GM19328 (cell line): ENCODE measurements around the gene DLG1.
"Not testable (repeated sequence)": the region's sequence is repeated elsewhere in the genome, so short reads cannot be mapped to it uniquely, and the experiment has no call there.

Source experiments
- ATAC-seq: cut with Tn5 transposase; IDR thresholded peaks from one replicate; pipeline ENCODE4 v1.9.1; 2021; ENCODE audit warnings: mild to moderate bottlenecking, moderate library complexity; ENCODE audit not compliant: unreplicated experiment

Gene DLG1

DNA sequence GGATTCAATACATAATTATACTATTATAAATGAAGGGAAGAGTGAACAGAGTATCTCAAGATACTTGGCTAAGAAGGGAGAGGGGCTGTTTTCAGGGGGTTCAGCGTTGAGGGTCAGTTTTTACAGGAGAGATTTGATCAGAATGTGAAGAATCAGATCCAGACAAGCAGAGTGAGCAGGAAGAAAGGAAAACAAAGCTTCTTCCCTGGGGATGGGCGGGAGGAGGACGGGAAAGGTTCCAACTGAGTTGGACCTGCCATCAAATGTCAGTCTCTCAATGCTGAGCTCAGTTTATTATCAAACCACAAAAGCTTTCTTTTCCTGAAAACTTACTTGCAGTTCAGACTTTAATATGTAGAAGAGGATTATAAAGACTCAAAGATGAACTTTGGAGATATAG is 262.8 kb downstream of the DLG1 start:
- no peak for ATAC-seq

DNA sequence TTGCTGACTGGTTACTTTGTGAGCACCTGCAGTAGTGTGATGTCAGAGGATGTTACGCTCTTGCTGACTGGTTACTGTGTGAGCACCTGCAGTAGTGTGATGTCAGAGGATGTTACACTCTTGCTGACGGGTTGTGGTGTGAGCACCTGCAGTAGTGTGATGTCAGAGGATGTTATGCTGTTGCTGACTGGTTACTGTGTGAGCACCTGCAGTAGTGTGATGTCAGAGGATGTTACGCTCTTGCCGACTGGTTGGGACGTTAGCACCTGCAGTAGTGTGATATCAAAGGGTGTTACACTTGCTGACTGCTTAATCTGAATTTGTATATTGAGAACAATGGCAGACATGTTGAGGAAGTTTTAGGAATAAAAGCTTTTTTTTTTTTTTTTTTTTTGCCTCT is 263.6 kb downstream of the DLG1 start:
- ATAC-seq: not testable (repeated sequence)

DNA sequence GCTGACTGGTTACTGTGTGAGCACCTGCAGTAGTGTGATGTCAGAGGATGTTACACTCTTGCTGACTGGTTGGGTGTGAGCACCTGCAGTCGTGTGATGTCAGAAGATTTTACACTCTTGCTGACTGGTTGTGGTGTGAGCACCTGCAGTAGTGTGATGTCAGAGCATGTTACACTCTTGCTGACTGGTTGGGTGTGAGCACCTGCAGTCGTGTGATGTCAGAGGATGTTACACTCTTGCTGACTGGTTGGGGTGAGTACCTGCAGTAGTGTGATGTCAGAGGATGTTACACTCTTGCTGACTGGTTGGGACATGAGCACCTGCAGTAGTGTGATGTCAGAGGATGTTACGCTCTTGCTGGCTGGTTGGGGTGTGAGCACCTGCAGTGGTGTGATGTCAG is 264.6 kb downstream of the DLG1 start:
- ATAC-seq: not testable (repeated sequence)

DNA sequence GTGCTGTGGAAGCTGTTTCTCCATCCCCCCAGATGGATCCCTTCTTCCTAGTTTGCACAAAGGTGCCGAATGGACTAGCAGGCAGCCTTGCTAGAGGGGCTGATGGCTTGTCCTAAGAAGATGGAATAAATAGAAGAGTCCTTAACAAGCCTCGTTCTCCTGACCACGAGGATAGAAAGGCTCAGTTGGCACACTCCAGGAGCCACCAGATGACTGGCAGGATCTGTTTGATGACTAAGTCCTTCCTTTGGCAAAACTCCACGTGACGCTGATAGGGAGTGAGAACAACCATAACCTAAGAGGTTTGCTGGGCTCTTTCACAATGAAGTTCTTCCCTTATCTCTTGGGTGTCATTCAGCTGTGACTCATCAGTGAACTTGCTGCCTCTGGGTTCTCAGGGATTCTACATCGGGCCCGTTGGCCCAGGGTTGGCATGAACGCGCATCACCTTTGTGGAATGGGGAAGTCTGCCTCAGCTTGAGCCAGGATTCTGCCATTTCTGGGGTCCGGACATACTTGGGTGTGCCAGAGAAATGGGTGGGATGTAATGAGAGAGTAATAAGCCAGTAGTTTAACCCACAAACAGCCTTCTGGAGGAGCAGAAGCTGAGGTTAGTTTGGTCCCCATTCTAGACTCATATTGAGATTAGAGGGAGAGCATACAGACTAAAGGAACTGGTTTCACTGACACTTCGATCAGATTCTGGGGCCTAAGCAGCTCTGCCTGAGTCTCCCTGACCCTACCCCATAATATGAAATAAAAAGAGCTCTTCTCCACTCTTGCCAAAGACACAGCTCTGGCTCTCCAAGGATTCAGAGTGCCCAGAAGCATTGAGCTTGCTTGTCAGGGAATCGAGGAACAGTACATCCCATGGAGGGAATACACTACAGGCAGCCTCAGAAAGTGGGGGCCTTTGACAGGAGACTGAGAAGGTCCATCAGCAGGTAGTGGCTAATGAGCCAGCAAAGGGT is 266.8 kb downstream of the DLG1 start:
- no peak for ATAC-seq

DNA sequence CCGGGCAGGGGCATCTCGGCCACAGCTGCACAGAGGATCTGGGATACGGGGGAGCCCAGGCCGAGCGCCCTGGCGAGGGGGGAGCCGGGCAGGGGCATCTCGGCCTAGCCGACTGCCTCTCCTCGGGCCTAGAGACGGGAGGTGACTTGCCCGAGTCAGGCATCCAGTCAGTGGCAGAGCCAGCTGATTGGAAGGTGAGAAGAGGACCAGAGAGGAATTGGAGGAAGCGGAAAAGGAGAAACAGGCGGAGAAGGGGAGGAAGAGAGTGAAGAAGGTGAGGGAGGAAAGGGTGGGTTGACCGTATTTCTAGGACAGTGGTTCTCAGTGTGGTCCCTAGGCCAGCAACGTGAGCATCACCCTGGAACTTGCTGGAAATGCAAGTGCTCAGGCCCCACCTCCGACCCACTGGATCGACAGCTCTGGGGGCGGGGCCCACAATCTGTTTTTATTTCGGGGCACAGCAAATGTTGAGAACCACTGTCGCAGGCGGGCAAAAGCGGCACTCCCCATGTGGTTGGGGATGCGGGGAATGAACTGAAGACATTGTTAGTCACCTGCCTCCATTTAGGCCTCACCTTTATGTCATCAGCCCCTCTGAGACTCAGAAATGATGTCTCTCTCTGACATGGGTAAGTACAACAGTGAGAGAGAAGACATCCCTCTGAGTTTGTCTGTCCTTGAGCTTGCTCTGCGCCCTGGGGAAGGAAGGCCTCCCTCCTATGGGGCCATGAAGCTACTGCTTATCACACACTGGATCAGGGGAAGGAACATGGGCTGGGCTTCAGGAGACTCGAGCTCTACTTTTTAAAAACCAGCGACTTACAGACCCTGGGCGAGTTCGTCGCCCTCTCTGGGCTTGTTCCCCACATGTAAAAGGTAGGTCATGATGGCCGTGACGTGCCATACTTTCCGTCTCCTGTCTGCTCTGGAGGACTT is 267.8 kb downstream of the DLG1 start:
- no peak for ATAC-seq

DNA sequence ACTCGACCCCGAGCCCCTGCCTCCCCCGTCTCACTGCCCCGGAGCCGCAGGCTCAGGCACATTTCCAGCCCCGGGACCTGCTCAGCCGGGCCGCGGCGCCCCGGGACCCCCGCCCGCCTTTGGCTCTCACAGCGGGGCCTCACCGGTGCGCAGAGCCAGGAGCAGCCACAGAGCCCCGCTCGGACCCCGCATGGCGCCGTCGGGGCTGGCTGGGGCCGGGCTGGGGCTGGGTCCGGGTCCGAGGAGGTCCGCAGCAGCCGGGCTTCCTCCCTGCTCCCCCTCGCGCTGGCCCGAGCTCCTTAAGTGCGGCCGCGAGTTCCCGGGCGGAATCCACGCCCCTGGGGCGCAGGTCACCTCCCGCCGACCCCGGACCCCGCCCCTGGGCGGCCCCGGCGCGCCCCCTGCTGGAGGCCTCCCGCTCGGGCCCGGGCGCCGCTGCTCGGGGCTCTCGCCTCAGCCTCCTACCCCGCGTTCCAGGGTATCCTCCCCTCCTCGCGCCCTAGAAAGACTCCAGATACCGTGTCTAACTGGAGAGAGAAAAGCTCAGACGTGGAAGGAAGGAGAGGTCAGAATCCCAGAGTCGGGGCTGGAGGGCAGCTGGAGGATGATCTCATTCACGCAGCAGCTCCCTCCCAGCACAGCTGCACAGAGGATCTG is 268.8 kb downstream of the DLG1 start, which contains the start of gene MELTF:
Gene MELTF (minus strand): TSS at position 307 of the 657 bp plus-strand sequence. CDS start 115 bp downstream, at position 192.
- ATAC-seq: peak; percentile 69

DNA sequence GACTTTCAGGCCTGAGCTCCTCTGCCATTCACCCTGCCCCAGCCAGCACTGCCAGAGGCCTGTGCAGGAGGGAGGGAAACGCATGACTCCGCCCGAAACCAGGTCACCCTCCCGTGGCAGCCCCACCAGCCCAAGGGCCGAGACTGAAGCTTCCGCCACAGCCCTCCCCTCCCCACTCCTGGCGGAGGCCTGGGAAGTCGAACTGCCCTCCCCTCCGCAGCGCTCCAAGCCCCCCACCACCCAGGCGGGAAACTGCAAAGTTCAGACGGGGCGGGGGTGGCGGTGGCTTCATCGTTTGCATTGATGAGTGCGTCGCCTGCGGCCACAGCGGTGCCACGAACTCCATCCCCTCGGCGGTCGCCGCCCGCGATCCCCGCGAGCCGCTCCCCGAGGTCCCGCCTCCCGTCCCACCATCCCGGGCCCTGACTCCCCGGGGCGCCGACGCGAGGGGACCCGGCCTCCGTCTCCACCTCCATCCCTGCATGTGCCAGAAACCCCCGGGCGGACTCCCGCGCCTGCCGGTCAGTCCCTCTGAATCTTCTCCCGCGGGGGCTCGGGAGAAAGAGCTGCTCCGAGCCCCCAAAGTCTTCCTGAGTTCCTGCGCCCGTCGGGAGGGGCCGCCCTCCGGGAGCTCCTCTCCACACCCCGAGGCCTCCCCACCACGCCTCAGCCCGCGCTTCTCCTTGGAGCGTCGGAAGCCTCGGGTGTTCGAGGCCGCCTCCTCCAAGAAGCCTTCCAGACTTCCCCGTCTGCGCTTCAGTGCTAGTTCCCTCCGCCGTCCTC is 269.5 kb downstream of the DLG1 start:
- ATAC-seq: no peak

DNA sequence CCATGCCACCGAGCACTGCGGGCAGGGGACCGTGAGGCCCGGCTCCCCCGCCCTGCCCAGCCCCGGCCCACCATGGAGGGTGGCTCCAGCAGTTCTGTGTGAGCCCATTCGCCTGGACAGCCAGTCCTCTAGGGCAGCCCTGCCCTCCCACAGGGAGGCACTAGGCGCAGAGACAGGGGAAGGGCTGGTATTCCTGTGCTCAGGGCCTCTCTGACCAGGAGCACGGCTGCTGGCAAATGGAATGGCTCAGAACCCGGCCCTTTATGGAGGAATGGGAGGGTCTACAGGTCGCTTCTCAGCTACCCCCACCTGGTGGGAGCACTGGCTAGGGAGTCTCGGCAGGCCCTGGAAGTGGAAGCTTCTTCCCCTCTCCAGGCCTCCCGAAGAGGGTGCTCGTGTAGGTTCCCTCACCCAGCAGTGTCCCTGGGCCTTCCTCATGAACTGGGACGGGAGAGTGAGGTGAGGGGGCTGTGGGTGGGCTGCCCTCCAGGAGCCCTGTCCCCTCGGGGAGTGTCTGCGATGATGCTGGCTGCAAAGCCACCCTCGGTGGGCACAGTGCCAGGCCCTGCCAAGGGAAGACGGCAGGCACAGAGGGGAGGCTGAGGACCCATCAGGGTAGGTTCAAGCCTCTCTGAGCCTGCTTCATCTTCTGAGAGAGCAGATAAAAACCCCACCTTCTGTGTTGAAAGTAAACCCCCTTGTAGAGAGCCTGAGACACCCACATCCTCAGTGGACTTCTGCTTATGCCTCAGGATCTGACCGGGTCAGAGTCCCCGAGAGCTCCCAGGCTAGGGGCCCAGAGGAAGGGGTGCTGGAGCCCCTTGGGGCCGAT is 270.3 kb downstream of the DLG1 start:
- no peak for ATAC-seq

DNA sequence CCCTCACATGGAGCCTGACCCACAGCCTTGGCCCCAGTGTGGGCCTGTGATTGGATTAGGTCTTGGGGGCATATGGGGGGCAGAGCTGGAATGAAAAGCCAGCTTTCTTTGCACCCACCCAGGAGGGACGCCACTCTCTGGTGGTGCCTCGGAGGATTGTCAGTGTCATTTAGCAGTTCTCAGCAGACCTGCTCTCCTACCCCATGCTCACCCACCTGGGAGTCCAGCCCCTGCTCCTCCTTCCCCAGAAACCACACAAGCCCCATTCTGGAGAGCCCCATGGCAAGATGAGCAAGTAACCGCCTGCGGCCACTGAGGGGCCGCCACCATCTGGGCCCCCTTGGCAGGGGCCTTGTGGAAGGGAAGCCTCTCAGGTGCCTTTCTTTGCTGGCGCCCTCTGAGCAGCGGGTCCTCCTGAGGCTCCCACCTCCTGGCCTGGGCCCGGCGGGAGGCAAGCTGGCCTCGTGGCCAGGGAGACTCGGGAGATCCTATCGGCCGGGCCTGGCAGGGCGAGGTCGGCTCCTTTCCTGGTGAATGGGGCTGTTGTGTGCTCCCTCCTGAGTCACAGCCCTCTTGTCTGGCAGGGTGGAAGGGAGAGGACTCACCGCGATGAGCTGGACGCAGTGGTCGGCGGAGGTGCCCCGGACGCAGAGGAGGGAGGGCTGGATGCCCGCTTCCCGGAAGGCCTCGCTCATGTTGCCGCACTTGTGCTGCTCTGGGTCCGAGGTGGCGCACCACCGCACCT is 271.1 kb downstream of the DLG1 start:
- ATAC-seq: no peak

DNA sequence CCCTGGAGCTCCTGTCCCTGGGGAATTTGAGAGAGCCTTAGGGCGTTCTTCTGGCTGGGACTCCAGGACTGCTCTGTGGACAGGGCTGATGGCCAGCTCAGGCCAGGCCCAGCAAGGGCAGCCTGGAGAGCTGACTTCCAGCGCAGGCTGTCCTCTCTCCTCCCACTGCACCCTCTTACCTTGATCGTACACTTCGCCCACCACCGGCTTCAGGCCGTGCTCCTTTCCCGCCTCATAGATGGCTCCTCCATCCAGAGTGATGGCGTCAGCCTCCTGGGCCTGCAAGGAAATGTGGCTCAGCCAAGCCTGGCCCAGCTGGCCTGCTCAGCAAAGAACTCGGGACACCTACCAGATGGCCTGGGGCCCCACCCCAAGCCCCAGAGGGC is 271.9 kb downstream of the DLG1 start:
- no peak for ATAC-seq

DNA sequence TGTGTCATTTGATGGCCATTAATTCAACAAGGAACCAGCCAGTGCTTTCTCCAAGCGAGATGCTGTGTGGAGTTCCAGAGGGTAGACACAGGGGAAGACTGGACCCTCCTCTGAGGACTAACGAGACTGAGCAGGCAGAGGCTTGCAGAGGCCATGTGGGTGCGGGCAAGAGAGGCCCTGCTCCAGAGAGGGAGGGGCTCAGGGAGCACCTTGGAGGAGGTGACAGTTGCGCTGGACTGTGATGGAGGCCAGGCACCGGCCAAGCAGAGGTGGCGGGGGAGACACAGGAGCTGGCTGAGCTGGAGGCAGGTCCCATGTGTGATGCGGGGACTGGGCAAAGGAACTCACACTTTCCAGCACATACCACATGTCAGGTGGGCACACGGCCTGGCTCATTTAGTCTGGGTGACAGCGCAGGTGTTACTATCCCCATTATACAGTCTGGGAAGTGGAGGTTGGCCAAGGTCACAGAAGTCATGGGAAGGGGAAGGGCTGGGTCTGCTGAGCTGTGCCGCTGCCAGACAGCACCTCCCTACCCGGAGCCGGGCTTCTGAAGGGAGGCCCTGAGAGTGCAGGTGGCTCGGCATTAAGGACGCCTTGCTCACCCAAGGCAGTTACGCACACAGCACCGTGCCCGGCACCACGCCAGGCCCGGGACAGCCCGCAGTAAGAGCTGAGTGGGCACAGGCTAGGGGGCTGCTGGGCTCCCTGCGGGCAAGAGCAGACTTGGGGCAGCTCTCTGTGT is 272.5 kb downstream of the DLG1 start:
- ATAC-seq: no peak

DNA sequence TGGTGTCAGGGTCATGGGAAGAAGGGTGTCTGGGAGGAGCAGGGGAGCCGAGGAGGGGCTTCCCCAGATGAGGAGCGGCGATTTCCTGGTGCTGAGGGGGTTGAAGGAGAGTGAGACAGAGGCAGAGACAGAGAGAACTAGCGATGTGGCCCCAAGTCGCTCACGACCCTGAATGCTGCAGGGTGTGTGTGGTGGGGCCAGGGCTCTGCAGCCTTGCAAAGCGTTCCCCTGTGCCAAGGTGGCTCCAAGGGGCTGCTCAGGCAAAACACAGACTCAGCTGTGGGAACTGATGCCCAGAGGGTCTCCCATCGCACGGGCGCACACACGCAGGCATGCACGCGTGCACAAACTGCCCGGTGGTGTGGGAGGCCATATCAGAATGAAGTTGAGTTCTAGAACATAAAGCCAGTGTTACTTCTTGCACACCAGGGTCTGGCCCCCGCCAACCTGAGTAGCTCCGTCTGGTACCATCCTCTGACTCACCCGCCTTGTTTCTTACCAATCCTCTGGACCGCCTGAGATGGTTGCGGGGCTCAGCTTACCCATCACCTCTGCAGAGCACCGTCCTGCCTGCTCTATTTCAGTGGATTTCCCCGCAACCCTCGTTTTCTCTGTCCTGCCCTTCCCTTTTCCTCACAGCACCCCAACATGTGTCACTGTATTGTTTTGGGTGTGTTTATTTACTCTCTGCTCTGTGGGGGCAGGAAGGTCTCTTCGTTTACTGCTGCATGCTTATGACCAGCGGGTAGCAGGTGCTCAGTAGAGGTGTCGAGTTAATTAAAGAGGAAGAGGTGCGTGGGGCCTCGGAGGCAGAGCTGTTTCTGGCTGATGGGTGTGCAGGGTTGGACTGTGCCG is 273.3 kb downstream of the DLG1 start:
- ATAC-seq: no peak

DNA sequence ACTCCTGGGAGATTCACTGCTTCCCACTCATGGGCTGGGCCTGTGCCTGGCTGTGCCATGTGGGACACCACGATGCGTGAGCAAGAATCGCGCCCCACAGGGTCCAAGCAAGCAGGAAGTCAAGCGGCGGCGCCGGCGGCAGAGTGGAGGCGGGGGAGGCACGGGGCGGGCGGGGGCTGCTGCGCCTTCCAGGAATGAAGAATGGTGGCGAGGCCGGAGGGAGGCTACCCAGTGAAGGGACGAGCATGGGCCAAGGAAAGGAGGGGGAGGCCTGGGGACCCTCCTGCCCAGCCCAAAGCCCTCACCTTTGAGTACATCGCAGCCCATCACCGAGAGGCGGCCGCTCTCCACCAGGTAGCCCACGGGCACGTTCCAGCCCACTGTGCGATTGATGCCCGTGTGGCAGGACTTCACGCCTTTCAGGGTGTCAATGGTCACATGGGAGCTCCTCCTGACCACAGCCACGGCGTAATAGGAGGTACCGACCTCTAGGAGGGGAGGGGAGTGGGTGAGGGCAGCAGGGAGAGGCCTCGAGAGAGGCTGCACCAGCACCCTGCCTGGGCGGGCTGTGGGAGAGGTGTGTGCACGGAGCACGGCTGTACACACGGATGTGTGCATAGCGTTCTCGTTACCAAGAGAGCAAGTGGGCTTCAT is 274.3 kb downstream of the DLG1 start:
- ATAC-seq: no peak

DNA sequence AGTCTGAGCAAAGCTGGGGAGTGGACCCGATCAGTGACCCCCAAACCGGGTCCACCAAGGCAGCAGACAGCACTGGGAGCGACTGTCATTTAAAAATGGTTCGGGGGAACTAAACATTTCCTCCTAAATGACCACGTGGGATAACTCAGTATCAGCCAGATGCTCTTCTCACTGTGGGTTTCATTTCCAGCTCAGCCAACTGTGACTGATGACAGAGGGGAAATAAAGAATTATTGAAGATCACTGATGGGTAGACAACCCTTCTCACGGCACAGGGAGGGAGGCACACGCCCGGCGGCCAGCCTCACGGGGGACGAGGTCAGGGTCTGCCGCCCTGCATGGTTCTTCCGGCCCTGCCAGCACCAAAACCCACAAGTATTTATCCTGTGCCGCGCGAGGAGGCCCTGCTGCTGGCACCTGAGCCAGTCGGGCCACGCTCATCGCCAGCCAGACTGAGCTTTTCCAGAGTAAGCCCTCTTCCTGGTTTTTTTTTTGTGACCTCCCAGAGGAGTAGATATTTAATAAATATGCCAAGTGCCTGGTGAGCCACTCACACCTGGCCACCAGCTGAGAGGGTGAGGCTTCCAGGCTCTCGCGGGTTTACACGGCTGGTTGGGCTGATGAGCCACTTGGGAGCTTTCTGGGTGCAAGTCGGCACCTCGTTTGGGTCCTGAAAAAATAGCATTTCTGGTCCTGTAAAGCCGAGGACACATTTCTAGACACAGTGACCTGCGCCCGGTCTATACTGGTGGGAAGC is 275.0 kb downstream of the DLG1 start:
- no peak for ATAC-seq

DNA sequence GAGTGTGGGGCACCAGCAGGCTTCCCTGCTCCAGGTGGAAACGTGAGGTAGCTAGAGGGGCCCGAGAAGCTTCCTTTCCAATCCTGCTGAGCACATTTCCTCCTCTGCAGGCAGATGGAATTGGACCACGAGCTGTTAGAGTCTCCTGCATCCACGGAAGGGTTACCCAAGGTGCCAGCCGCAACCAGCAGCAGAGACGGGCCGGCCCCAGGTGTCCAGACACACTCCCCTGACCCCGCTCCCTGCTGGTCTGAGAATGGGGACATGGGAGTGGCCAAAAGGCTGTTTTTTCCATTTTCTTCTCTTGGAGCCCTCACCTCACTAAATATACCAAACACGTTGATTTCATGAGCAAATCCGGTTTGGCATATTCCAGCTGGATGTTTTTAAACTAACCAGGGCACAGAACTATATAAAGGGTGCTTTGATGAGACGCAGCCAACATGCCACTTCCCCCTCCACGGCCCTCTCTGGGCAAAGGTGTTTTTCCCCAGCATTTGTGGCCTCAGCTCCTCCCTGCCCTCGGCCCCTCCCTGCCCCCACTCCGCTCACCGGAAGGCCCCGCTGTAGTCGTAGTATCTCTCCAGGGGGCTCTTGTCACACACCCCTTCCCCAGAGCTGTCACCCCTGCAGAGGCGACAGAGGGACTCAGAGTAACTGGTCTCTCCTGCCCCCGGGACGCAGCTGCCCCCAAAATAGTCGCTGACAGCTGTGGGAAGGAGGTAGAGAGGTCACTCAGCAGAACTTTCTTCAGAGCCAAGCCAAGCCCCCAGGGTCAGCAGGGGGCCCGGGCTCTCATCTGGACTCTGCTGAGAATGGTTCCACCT is 275.8 kb downstream of the DLG1 start:
- no peak for ATAC-seq
